Right forelimb (tissue), 1 donor: Measurements from ENCODE around the gene SLC35C1.
"Not testable (repeated sequence)": the region's sequence is repeated elsewhere in the genome, so short reads cannot be mapped to it uniquely, and the experiment has no call there.

ENCODE experiments used
- DNase-seq: peaks from one replicate; pipeline ENCODE4 v3.0.0-alpha.2; 2018

SLC35C1 gene

DNA sequence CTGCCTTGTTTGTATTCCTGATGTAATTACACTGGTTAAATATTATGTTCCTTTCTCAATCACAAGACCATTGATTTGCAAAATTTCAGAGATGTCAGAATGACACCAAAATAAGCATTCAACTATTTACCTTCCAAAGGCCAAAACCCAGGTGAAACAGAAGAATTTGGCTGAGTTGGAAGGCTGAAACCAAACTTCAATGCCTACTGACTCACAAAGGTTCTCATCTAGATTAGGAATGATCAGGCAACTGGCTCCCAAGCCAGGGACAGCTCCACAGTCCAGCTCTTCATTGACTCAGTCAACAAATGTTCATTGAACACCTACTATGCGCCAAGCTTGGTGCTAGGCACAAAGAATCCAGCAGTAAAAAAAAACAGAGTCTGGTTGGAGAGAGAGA is 13.4 kb upstream of the SLC35C1 start:
- DNase-seq: no peak

DNA sequence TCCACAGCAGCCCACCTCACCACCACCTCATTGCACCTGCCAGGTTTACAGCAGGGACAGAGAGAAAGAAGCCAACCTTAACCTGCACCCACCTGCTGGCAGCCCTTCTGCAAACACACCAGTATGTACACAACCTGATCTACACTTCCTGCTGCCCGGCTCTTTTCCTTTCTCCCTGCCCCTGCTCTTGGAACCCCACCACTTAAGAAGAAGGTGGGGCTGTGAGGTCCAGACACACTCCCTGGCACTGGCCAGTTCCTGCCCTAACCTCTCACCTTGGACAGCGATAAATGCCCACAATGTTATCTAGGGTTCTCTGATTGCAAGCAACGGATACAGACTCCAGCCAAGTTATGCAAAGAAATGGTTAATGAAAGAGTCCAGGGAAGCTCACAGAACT is 10.8 kb upstream of the SLC35C1 start:
- DNase-seq: no peak

DNA sequence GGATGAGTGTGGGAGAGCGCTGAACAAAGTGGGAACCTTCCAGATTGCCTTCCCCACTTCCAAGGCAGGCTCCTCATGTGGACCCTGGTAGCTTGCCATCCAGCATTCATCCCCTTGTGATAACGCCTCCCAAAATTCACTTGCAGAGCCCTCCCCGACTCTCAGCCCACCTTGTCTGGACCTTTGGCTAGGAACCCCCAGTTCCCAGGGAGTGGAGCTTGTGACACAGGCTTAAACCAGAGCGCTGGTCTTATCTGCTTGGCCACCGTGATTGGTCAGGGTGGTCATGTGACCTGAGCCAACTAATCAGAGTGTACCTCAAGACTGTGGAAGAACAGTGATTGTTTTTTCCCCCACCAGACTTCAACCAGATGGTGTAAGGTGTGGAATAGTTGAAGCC is 9.6 kb upstream of the SLC35C1 start:
- DNase-seq: no peak

DNA sequence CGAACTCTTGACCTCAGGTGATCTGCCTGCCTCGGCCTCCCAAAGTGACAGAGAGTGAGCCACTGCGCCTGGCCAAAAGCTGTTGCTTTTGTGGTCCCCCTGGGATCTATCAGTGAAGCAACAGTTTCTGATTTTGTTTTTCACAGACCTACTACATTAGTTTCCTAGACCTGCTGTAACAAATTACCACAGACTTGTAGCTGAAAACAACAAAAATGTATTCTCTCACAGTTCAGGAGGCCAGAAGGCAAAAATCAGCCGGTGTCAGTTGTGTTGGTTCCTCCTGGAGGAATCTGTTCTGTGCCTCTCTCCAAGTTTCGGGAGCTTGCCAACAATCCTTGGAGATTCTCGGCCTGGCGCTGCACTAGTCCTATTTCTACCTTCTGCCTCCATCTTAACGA is 8.5 kb upstream of the SLC35C1 start:
- DNase-seq: no peak

DNA sequence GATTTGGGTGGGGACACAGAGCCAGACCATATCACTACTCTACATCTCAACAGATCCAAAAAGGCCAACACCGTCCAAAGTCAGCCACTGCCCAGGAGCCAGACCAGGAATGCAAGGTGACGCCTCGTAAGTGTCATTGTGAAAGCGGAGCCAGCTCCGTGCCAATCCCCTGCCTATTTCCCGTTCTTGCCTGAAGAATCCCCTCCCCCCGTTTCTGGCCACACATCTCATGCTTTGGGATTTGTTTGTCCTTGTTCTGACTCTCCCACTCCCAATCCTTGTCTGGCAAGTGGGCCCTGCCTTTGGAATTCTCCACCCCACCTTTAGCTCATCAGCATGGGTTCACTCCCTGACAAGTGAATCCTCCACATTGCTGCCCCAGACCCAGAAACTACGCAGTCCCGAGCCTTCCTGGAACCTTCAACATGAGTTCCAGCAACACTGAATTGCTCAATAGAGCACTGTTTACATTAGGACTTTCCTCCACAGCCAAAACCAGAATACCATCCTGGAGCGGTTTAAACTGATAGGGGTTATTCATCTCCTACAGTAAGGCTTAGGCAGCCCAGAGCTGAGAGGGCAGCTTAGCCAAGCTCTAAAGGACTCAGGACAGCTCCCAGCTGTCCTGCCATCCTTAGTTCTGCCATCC is 6.0 kb upstream of the SLC35C1 start:
- no peak for DNase-seq

DNA sequence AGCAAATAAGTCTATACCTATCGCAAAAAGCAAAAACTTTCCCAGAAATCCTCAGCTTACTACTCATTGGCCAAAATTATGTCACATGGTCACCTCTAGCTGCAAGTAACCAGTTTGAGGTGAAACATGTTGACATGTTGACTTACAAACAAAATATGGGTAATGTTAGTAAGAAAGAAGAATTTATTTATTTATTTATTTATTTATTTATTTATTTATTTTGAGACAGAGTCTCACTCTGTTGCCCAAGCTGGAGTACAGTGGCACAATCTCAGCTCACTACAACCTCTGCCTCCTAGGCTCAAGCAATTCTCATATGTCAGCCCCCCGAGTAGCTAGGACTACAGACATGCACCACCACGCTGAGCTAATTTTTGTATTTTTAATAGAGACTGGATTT is 5.4 kb upstream of the SLC35C1 start:
- no peak for DNase-seq

DNA sequence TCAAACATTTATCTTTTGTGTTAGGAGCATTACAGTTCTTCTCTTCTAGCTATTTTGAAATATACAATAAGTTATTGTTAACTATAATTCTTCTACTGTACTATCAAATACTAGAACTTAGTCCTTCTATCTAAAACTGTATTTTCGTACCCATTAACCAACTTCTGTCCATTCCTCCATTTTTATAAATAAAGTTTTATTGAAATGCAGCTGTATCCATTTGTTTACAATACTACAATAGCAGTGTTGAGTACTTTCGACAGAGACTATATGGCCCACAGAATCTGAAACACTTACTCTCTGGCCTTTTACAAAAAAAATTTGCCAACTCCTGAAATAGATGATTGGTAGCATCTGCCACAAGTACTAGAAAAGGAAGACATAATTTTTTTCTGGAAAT is 4.7 kb upstream of the SLC35C1 start:
- no peak for DNase-seq

DNA sequence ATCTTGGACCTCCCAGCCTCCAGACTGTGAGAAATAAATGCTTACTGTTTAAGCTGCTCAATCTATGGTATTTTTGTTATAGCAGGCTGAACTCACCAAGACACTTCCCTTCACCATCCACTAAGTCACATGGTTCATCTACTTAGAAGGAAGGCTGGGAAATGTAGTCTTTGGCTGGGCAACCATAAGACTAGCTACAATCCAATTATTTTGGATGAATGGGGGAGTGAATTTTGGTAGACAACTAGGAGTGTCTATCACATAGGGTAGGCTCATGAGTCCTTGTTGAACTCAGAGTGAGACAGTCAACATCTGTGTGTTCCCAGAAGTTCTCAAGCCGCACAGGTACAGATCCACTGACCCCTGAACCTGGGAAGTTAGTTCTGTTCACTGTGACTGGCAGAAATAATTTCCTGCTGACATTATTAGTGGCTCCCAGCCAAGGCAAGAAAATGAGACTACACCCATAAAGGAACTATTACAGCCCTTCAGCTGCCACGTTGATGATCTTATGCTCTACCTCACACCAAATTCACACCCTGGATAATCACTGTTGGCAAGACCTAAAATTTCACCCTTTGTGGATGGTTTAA is 3.1 kb upstream of the SLC35C1 start:
- no peak for DNase-seq

DNA sequence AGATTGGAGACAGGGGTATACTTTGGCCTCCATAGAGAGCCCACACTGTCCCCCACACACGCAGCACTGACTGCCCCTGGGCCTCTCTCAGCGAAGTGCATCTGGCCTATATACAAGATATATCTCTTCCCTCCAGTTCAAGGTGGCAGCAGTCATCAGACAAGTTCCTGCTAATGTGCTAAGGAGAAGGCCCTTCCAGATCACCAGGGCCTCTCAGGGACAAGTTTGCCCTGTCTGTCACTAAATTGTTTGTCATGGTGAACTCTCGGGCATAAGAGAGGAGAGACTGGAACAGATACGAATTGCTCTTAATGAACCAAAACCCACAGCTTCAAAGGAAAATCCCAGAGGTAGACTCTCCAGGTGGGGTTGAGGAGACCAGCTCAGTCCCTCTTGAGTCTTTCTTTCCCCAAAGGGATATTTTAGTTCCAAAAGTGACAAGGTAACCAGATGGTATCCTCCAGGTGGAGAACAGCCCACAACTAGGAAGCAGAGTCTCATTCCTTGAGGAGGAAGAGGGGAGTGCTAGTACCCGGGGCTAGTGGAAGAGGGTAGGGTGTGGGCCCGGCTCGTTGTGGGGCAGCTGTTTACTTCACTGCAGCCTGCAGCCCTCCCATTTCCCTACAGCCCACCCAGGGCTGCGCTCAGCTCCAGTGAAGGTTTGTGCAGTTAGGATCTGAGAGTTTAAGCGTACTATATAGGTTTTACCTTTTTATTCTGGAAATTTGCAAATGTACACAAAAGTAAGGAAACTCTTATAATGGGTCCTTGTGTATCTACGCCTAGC is 2.2 kb upstream of the SLC35C1 start:
- DNase-seq: no peak

DNA sequence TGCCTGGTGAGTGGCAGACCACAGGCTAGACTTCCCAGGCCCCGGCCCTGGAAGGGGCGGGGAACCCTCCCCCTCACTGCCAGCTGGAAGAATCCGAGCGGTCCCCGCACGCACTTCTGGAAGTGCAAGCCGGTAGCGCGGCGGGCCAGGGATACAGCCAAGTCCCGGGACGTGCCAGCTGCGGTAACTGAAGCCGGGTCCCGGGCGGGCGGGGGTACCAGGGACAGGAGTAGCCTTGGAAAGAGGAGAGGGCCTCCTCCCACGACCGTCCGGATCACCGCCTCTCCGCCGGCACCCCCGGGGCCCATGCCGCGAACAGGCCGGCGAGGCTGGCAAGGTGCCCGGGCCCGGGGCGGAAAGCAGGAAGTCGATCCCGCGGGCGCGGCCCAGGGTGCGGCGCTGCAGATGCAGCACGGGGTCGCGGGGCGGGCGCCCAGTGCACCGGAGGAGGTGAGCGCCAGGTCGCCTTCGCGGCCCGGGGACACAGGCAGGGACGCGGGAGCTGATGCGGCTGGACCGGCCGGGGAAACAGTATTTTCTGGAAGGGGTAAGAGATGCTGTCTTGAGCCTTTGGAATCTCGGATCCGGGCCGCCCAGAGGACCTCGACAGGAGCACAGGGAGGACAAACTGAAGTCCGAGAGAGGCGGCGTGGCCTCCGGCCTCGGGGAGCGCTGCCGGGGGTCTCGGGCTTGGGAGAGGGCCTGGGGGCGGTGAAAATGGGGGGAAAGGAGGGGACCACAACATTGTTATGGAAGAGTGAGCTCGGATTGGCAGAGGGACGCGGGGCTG is 783 bp upstream of the SLC35C1 start:
- DNase-seq: peak; percentile 83

DNA sequence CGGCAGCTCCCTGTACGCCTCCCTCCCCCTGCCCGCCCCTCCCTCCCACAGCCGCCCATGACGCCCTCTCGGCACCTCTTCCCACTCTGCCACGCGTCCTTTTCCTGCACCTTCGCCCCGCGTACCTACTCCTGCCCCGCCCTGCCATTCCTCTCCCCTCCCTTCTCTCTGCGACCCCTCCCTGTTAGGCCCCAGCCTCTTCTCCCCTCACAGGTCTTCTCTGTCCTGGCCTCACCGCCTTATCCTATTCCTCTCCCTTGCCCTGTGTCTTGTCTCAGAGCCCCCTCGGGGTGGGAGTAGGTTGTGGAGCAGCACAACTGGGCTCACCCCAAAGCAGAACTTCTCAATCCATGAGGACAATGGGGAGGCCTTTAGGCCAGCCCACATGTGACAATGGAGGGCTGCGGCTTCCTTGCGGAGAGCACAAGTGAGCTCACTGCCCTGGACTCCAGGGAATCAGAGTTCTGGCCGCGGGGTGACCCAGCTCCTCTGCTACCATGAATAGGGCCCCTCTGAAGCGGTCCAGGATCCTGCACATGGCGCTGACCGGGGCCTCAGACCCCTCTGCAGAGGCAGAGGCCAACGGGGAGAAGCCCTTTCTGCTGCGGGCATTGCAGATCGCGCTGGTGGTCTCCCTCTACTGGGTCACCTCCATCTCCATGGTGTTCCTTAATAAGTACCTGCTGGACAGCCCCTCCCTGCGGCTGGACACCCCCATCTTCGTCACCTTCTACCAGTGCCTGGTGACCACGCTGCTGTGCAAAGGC is 539 bp downstream of the SLC35C1 start:
- peak; percentile 58 for DNase-seq

DNA sequence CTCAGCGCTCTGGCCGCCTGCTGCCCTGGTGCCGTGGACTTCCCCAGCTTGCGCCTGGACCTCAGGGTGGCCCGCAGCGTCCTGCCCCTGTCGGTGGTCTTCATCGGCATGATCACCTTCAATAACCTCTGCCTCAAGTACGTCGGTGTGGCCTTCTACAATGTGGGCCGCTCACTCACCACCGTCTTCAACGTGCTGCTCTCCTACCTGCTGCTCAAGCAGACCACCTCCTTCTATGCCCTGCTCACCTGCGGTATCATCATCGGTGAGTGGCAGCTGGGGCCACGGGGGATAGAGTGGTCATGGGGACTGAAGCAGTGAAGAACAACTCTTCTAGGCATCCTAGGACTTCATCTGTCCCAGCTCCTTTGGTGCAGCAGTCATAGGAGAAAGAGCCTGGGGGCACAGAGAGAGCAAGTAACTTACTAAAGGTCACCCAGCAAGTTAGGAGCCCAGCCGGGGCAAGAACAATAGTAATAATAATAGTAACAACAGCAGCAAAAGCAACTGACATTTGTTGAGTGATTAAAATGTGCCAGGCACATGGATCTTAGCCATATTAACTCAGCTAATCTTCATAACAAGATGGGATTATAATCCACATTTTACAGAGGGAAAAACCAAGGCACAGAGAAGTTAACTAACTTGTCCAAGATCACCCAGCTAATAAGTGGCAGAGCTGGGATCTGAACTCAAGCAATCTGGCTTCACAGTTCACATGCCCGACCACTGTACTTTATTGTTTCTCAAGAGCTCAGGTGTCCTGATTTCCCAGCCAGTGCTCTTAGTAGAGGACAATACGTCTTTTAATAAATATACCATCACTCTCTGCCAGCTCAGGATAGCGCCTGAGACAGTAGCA is 1.4 kb downstream of the SLC35C1 start:
- no peak for DNase-seq

DNA sequence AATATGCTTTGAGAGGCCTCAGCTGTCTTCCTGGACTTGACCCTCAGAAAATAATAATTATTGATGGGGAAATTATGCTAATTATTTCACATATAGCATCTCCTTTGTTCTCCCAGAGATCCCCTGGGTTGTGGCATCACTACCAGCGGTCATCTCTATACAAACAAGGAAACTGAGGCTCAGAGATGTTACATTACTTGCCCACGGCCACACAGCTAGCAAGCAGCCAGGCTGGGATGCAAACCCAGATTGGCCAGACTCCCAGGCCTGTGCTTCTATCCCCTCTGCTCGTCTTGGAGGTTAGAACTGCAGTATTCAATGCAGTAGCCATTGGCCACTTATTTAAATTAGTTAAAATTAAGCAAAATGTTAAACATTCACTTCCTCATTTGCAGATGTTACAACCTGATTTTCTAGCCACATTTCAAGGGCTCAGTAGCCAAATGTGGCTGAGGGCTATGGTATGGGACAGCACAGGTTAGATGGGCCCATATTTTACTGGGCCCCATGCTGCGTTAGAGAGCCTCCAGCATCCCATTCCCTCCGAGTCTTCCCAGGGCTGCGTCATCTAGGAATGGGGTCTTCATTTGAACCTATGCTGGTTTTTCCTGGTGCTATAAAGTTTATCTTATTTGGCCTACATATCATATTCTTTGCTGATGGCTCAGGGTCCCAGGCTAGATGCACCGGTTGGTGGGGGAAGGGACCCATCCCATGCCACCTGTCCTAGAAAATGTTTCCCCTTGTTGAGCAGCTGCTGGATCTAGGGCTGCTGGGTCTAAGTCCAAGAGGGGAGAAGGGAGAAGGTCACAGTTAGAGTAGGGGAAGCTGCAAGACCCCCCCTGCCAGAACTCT is 2.2 kb downstream of the SLC35C1 start:
- DNase-seq: no peak

DNA sequence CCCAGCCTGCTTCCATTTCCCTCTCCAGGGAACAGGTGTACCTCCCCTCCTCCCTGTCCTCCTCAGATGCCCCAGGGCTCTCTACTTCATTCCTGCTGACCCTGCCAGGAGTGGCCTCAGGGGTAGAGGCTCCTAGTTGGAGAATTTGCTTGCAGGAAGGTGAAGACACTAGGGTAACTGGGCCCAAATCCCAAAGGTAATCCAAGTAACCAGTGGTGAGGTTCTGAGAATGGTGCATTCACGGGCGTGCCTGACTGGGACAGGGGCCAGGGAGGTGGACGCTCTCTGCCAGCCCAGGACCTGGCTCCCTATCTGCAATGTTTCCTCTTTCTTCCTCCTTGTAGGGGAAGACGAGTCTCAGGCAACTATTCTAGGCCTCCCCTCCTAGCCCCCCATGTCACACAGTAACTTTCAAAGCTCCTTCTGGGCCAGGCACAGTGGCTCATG is 2.9 kb downstream of the SLC35C1 start:
- DNase-seq: no peak

DNA sequence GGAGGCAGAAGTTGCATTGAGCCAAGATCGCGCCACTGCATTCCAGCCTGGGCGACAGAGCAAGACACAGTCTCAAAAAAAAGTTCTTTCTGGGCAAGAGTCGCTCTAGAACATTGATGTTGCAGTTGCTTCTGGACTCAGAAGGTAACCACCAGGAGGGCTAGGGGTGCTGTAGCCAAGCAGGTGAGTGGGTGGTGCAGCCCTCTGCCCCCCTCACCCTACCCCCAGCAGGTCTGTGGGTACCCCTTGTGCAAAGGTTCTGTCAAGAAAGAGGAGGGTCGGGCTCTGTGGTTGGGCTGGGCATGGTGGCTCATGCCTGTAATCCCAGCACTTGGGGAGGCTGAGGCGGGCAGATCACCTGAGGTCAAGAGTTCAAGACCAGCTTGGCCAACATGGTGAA is 3.5 kb downstream of the SLC35C1 start:
- not testable (repeated sequence) for DNase-seq

DNA sequence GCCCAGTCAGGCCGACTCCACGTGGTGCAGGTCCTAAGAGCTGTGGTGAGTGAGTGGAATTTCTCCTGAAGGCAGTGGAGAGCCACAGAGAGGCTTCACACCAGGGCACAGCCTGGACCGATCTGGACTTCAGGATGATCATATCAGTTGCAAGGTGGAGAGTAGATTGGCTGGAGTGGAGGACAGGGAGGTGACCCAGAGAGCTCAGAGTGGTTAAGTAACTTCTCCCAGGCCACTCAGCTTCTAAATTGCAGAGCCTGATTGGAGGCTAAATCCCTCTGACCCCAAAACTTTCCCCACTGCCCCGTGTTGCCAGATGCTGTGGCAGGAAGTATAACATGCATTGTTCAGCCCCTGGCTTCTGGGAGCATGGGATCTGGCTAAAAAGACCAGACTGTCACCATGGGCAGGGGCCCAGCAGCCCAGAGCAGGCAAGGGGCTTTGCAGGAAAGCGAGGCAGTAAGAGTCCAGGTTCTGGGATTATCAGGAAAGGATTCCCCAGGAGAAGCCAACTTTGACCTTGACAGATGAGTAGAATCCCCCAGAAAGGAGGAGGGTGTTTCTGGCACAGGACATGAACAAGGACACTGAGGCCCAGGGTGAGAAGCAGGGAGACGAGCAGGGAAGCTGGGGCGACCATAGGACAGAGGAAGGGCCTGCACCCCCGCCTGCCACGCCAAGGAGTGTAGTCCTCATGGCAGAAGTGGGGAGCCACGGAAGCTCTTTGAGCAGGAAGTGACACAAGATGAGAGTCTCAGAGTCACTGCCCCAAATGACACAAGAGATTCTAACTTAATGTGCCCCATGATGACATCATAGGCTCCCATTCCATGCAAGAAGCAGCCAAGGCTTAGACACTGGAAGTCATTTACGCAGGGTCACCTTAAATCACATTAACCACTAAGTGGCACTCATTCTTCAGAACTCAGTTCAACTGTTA is 4.8 kb downstream of the SLC35C1 start:
- no peak for DNase-seq

DNA sequence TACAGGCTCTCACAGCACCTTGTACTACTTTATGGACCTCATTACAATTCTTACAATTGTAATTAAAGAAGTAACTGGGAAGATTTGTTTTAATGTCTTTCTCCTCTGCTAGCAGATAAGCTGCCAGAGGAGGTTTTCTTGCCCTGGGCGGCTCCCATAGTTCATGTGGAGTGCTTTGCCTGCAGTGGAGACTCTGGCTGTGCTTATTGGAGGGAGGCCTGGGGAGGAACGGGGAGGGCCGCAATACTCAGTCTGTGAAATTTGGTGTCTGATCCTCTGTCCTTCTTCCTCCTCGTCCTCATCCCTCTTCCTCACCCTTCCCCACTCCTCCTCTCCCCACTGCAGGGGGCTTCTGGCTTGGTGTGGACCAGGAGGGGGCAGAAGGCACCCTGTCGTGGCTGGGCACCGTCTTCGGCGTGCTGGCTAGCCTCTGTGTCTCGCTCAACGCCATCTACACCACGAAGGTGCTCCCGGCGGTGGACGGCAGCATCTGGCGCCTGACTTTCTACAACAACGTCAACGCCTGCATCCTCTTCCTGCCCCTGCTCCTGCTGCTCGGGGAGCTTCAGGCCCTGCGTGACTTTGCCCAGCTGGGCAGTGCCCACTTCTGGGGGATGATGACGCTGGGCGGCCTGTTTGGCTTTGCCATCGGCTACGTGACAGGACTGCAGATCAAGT is 5.6 kb downstream of the SLC35C1 start:
- no peak for DNase-seq

DNA sequence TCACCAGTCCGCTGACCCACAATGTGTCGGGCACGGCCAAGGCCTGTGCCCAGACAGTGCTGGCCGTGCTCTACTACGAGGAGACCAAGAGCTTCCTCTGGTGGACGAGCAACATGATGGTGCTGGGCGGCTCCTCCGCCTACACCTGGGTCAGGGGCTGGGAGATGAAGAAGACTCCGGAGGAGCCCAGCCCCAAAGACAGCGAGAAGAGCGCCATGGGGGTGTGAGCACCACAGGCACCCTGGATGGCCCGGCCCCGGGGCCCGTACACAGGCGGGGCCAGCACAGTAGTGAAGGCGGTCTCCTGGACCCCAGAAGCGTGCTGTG is 6.1 kb downstream of the SLC35C1 start:
- DNase-seq: no peak
